Measurements from ENCODE around the gene TAGLN. TPM values are rescaled to one million over a fixed set of nuclear protein-coding genes. Genes with fewer than 3 reads are reported as not detected.

Gene TAGLN
- total RNA-seq, 1 experiment from 2014 or later: 6.6 TPM

- Mint-ChIP-seq H3K27ac (ENCODE audit: unreplicated experiment) (no peak overlapping the region), H3K9me3 (ENCODE audit: low read depth, unreplicated experiment) (no peaks in the 10 kb centered on the region), H3K4me1 (ENCODE audit: low read depth, unreplicated experiment) (no peaks in the 10 kb centered on the region), H3K27me3 (ENCODE audit: unreplicated experiment) (no peaks in the 10 kb centered on the region), H3K36me3 (ENCODE audit: insufficient read depth, unreplicated experiment) (peaks cover 4% of the 10 kb centered on the region), H3K4me3 (ENCODE audit: low read depth, unreplicated experiment) (no peak overlapping the region)
- TF ChIP-seq CTCF (IDR thresholded peaks at IDR 0.05; ENCODE audit: unreplicated experiment): no peak
- no peak for DNase-seq
- intact Hi-C loops (cut with micrococcal nuclease; ENCODE audit: unreplicated experiment): no loop called here
- no TSS peak for BruUV-seq (replicated peaks)
- CTCF ChIA-PET: interaction anchor here (1.2 kb wide), 1 partner anchor 16 kb away, joined by 4 read pairs; no protein-coding TSS in a partner anchor
Observed at GRCh38 chr11:117210620-117211019, 11.4 kb downstream of the TAGLN start.

GRCh38 chr11:117212697-117213355, 13.7 kb downstream of the TAGLN start:
- Mint-ChIP-seq H3K36me3 (ENCODE audit: insufficient read depth, unreplicated experiment) (no peaks in the 10 kb centered on the region), H3K27me3 (ENCODE audit: unreplicated experiment) (no peaks in the 10 kb centered on the region), H3K9me3 (ENCODE audit: low read depth, unreplicated experiment) (no peaks in the 10 kb centered on the region), H3K27ac (ENCODE audit: unreplicated experiment) (no peak overlapping the region), H3K4me1 (ENCODE audit: low read depth, unreplicated experiment) (no peaks in the 10 kb centered on the region), H3K4me3 (ENCODE audit: low read depth, unreplicated experiment) (no peak overlapping the region)
- no TSS peak for BruUV-seq (replicated peaks)
- no peak for TF ChIP-seq CTCF (IDR thresholded peaks at IDR 0.05; ENCODE audit: unreplicated experiment)
- intact Hi-C loops (cut with micrococcal nuclease; ENCODE audit: unreplicated experiment): no loop called here
- no peak for DNase-seq
- CTCF ChIA-PET: interaction anchor here (0.7 kb wide), 1 partner anchor 887 kb away, joined by 3 read pairs; no protein-coding TSS in a partner anchor

- peaks cover 5% of the 10 kb centered on the region for H3K36me3 Mint-ChIP-seq (ENCODE audit: insufficient read depth, unreplicated experiment)
Observed at GRCh38 chr11:117214404-117215110, 15.4 kb downstream of the TAGLN start.

More at GRCh38 chr11:117214404-117215110, 15.4 kb downstream of the TAGLN start:
- CTCF ChIA-PET: no interaction called here
- Mint-ChIP-seq H3K4me3 (ENCODE audit: low read depth, unreplicated experiment) (no peak overlapping the region), H3K27ac (ENCODE audit: unreplicated experiment) (no peak overlapping the region), H3K27me3 (ENCODE audit: unreplicated experiment) (no peaks in the 10 kb centered on the region), H3K4me1 (ENCODE audit: low read depth, unreplicated experiment) (no peaks in the 10 kb centered on the region), H3K9me3 (ENCODE audit: low read depth, unreplicated experiment) (no peaks in the 10 kb centered on the region)
- no peak for TF ChIP-seq CTCF (IDR thresholded peaks at IDR 0.05; ENCODE audit: unreplicated experiment)
- no TSS peak for BruUV-seq (replicated peaks)
- no peak for DNase-seq
- intact Hi-C loops (cut with micrococcal nuclease; ENCODE audit: unreplicated experiment): no loop called here
